GM12878 (cell line): Measurements from ENCODE around the gene NLN. TPM values are rescaled to one million over a fixed set of nuclear protein-coding genes. Genes with fewer than 3 reads are reported as not detected.
A peak's percentile ranks its signal among the peaks of the same experiment; 100 is the strongest.
"Not testable (repeated sequence)": the region's sequence is repeated elsewhere in the genome, so short reads cannot be mapped to it uniquely, and the experiment has no call there.

Experiments
- ATAC-seq: fragments of 200-7000 bp; cut with Tn5 transposase; 3 replicates; pipeline ENCODE4 v1.9.1; 2020; ENCODE audit warnings: mild to moderate bottlenecking, moderate library complexity
- BruUV-seq: library from RNA; stranded (reverse); fragments of 400-500 nt; replicated peaks from 2 replicates; lab custom pipeline; 2021; lab: Mats Ljungman, UMichigan
- CTCF ChIA-PET: fragments of 300-600 bp; sonication (Branson Sonifier 250); formaldehyde crosslinking; extraction: SDS; loops from one replicate; lab custom pipeline; 2021; ENCODE audit warnings: inconsistent platforms; lab: Yijun Ruan, JAX
- POLR2A ChIA-PET: fragments of 350-600 bp; formaldehyde crosslinking; extraction: SDS; loops from one replicate; lab custom pipeline; 2021; ENCODE audit warnings: inconsistent platforms; lab: Charles Lee
- RAD21 ChIA-PET: fragments of 300-600 bp; sonication (Branson Sonifier 250); formaldehyde crosslinking; loops from one replicate; lab custom pipeline; 2023; ENCODE audit warnings: antibody characterized with exemption; ENCODE audit not compliant: unreplicated experiment; lab: Charles Lee
- SMC1A ChIA-PET: fragments of 300-600 bp; sonication (Branson Sonifier 250); formaldehyde crosslinking; loops from one replicate; lab custom pipeline; 2023; ENCODE audit not compliant: unreplicated experiment, uncharacterized antibody; lab: Charles Lee
- DNase-seq: peaks from one replicate; pipeline ENCODE4 v3.0.0-alpha.2; 2011; ENCODE audit warnings: low read depth, low spot score
- FAIRE-seq: peaks from 3 replicates; lab custom pipeline; 2011; peaks lifted over from hg19 to GRCh38; lab: Jason Lieb, UNC
- H2AFZ ChIP-seq: 2 replicates; pipeline ENCODE4 v1.6.0; 2011; ENCODE audit warnings: low read depth, low read length, control low read depth; ENCODE audit not compliant: control insufficient read depth
- H3K27ac ChIP-seq: 2 replicates; pipeline ENCODE4 v1.5.1; 2011; ENCODE audit warnings: control low read depth; ENCODE audit not compliant: control insufficient read depth, insufficient read depth
- H3K27me3 ChIP-seq, 2 experiments: replicated peaks in 1 of 2; 2 replicates each; pipeline versions ENCODE4 v1.6.0 to v1.6.1; 2011; ENCODE audit warnings: low read length in 1 of 2; ENCODE audit not compliant: control insufficient read depth in 2 of 2, insufficient read depth in 2 of 2
- H3K36me3 ChIP-seq, 2 experiments: 2 replicates each; pipeline ENCODE4 v1.5.1; 2011; ENCODE audit warnings: low read length in 1 of 2; ENCODE audit not compliant: control insufficient read depth in 2 of 2, insufficient read depth in 2 of 2
- H3K4me1 ChIP-seq: 2 replicates; pipeline ENCODE4 v1.6.1; 2011; ENCODE audit warnings: mild to moderate bottlenecking, low read length, moderate library complexity, mixed read lengths; ENCODE audit not compliant: control insufficient read depth, insufficient read depth
- H3K4me2 ChIP-seq: 2 replicates; pipeline ENCODE4 v1.6.0; 2011; ENCODE audit warnings: control low read depth; ENCODE audit not compliant: control insufficient read depth, insufficient read depth
- H3K4me3 ChIP-seq: fragments of 200-600 bp; sonication (generic); 2 replicates; pipeline ENCODE4 v1.5.1; 2016
- H3K79me2 ChIP-seq: 2 replicates; pipeline ENCODE4 v1.6.0; 2011; ENCODE audit warnings: low read length; ENCODE audit not compliant: control insufficient read depth, insufficient read depth
- H3K9ac ChIP-seq: 2 replicates; pipeline ENCODE4 v1.8.0; 2011; ENCODE audit warnings: low read length, control low read depth, mixed read lengths; ENCODE audit not compliant: control insufficient read depth, insufficient read depth
- H3K9me3 ChIP-seq: replicated peaks from 3 replicates; pipeline ENCODE4 v1.5.1; 2011; ENCODE audit warnings: mild to moderate bottlenecking, low read length; ENCODE audit not compliant: control insufficient read depth, insufficient read depth
- H4K20me1 ChIP-seq: 2 replicates; pipeline ENCODE4 v1.6.0; 2011; ENCODE audit not compliant: control insufficient read depth, insufficient read depth
- BCLAF1 ChIP-seq: fragments of 450-650 bp; IDR thresholded peaks from 2 replicates; pipeline ENCODE4 v1.6.1; 2017; ENCODE audit warnings: antibody characterized with exemption, mild to moderate bottlenecking, moderate library complexity
- BHLHE40 ChIP-seq, 2 experiments: fragments of 450-650 bp in 1 of 2; IDR thresholded peaks; 2 replicates each; pipeline ENCODE4 v1.6.1; 2011 to 2017; ENCODE audit warnings: low read depth in 2 of 2, borderline replicate concordance in 1 of 2, improper control_type of control experiment in 1 of 2, low read length in 1 of 2, mild to moderate bottlenecking in 1 of 2
- BRCA1 ChIP-seq: IDR thresholded peaks from 2 replicates; pipeline ENCODE4 v1.6.1; 2011; ENCODE audit warnings: low read depth, low read length, improper control_type of control experiment
- CREM ChIP-seq: IDR thresholded peaks from 2 replicates; pipeline ENCODE4 v1.6.1; 2014; ENCODE audit warnings: antibody characterized with exemption, low read depth
- JUNB ChIP-seq: IDR thresholded peaks from 2 replicates; pipeline ENCODE4 v1.6.1; 2016; ENCODE audit warnings: antibody characterized with exemption, mild to moderate bottlenecking
- MTA2 ChIP-seq: fragments of 450-650 bp; IDR thresholded peaks from 2 replicates; pipeline ENCODE4 v1.6.1; 2016; ENCODE audit warnings: low read depth, mild to moderate bottlenecking, moderate library complexity
- NR2C2 ChIP-seq: IDR thresholded peaks from 2 replicates; pipeline ENCODE4 v1.6.1; 2011; ENCODE audit warnings: borderline replicate concordance, low read depth; ENCODE audit not compliant: control insufficient read depth, insufficient read length
- RELB ChIP-seq: fragments of 450-650 bp; IDR thresholded peaks from 2 replicates; pipeline ENCODE4 v1.6.1; 2017; ENCODE audit warnings: low read depth, mild to moderate bottlenecking, moderate library complexity
- in situ Hi-C: fragments of 300-500 bp; cut with MboI; formaldehyde crosslinking; loops from 9 replicates; pipeline ENCODE4 v1.14.3; 2018; ENCODE audit warnings: mixed read lengths
- intact Hi-C: fragments of 100-400 bp; cut with micrococcal nuclease; formaldehyde crosslinking; loops from one replicate; pipeline ENCODE4 v1.14.2; 2022; ENCODE audit not compliant: unreplicated experiment
- polyA plus RNA-seq, 11 experiments: library from polyadenylated mRNA; depleted of rRNA in 4 of 11; unstranded in 6 of 11; stranded (reverse) in 5 of 11; fragments of >200 nt; fragmentation: Nextera tagmentation in 4 of 11; fragmentation: Illumina TruSeq in 1 of 11; extraction: Ambion mirVana in 4 of 11; extraction: Trizol in 1 of 11; gene quantifications; 1 replicate in 1 of 11; 2 replicates in 10 of 11; pipeline versions ENCODE4 v1.2.1 to v1.2.3, GENCODE V29; 2011 to 2016; ENCODE audit warnings: inconsistent platforms in 2 of 11, missing spikeins in 2 of 11, low read depth in 1 of 11
- total RNA-seq, 4 experiments: library from RNA; depleted of rRNA in 3 of 4; stranded (reverse); fragments of >200 nt in 3 of 4; fragmentation: Illumina TruSeq in 1 of 4; extraction: Trizol in 1 of 4; gene quantifications; 2 replicates each; pipeline versions ENCODE4 v1.2.1 to v1.2.3, GENCODE V29; 2013 to 2021

Gene NLN
- total and polyA plus RNA-seq, 10 of the 15 experiments (the other 5 are each of a cell fraction or from before 2014, with no cell fraction given) = 6.8 to 56.9 (median 33.3) TPM

- no peak for TF ChIP-seq BCLAF1
- no peak for TF ChIP-seq JUNB
- no peak for TF ChIP-seq BRCA1
- no peak for TF ChIP-seq NR2C2
- no peak for TF ChIP-seq MTA2
- no peak for TF ChIP-seq BHLHE40 (IDR thresholded peaks at IDR 0.05; ENCODE audit: borderline replicate concordance in 1 of 2, low read depth in 2 of 2, low read length in 1 of 2)
- no peak for TF ChIP-seq CREM
- no peak for TF ChIP-seq RELB
These were observed 115.1 kb downstream of the NLN start (continued) for GRCh38 chr5:65837139-65837538.

GRCh38 chr5:65839170-65839569, 117.2 kb downstream of the NLN start:
- DNase-seq, H3K79me2 ChIP-seq, H3K36me3 ChIP-seq, H3K27ac ChIP-seq, H2AFZ ChIP-seq, RAD21 ChIA-PET, BruUV-seq, H3K27me3 ChIP-seq, POLR2A ChIA-PET, H3K4me2 ChIP-seq, H3K9ac ChIP-seq, H3K4me3 ChIP-seq, H4K20me1 ChIP-seq, in situ Hi-C loops, H3K9me3 ChIP-seq, ATAC-seq, H3K4me1 ChIP-seq, intact Hi-C loops: not testable (repeated sequence)
- ChIA-PET SMC1A (interaction anchor here (1.0 kb wide), 1 partner anchor 47 kb away, joined by 3 read pairs; no protein-coding TSS in a partner anchor), CTCF (interaction anchor here (0.6 kb wide), 1 partner anchor 22 kb away, joined by 3 read pairs; no protein-coding TSS in a partner anchor)
- FAIRE-seq = peak; percentile 44
